MCF 10A (cell line): Measurements from ENCODE around the gene CFD. TPM values are rescaled to one million over a fixed set of nuclear protein-coding genes. Genes with fewer than 3 reads are reported as not detected.

Experiments
- Bru-seq: library from RNA; stranded (reverse); fragments of 400-500 nt; gene quantifications from one replicate; lab custom pipeline; 2021; lab: Mats Ljungman, UMichigan
- BruChase-seq, 2 experiments: library from RNA; stranded (reverse); fragments of 400-500 nt; gene quantifications; one replicate each; lab custom pipeline; 2021; lab: Mats Ljungman, UMichigan
- BruUV-seq: library from RNA; stranded (reverse); fragments of 400-500 nt; replicated peaks from 2 replicates; lab custom pipeline; 2021; lab: Mats Ljungman, UMichigan
- CTCF ChIA-PET: fragments of 300-600 bp; sonication (Branson Sonifier 250); formaldehyde crosslinking; extraction: SDS; loops from one replicate; lab custom pipeline; 2021; ENCODE audit warnings: antibody characterized with exemption, inconsistent platforms; lab: Yijun Ruan, JAX
- POLR2A ChIA-PET: fragments of 300-600, 350-650 bp; sonication (Branson Sonifier 250); formaldehyde crosslinking; extraction: SDS; loops from one replicate; lab custom pipeline; 2020; ENCODE audit warnings: antibody characterized with exemption, inconsistent platforms; lab: Yijun Ruan, JAX
- DNase-seq: peaks from one replicate; pipeline ENCODE4 v3.0.0-alpha.2; 2018; ENCODE audit not compliant: unreplicated experiment
- H3K27ac Mint-ChIP-seq: one replicate; pipeline ENCODE4 v1.8.0; 2022; ENCODE audit warnings: mild to moderate bottlenecking, low read depth, mixed read lengths; ENCODE audit not compliant: unreplicated experiment
- H3K27me3 Mint-ChIP-seq: one replicate; pipeline ENCODE4 v1.8.0; 2022; ENCODE audit warnings: mixed read lengths; ENCODE audit not compliant: insufficient read depth, unreplicated experiment
- H3K36me3 Mint-ChIP-seq: one replicate; pipeline ENCODE4 v1.8.0; 2022; ENCODE audit warnings: mild to moderate bottlenecking, moderate library complexity, mixed read lengths; ENCODE audit not compliant: insufficient read depth, unreplicated experiment
- H3K4me1 Mint-ChIP-seq: one replicate; pipeline ENCODE4 v1.8.0; 2022; ENCODE audit warnings: mixed read lengths; ENCODE audit not compliant: insufficient read depth, unreplicated experiment
- H3K4me3 Mint-ChIP-seq: one replicate; pipeline ENCODE4 v1.8.0; 2022; ENCODE audit warnings: mild to moderate bottlenecking, moderate library complexity, mixed read lengths; ENCODE audit not compliant: unreplicated experiment
- H3K9me3 Mint-ChIP-seq: one replicate; pipeline ENCODE4 v1.8.0; 2022; ENCODE audit warnings: mixed read lengths; ENCODE audit not compliant: unreplicated experiment
- CTCF ChIP-seq: fragments of 200-600 bp; IDR thresholded peaks from one replicate; pipeline ENCODE4 v1.8.0; 2022; ENCODE audit warnings: antibody characterized with exemption, mild to moderate bottlenecking; ENCODE audit not compliant: unreplicated experiment
- intact Hi-C: fragments of 100-400 bp; cut with micrococcal nuclease; formaldehyde crosslinking; loops from 2 replicates; pipeline ENCODE4 v1.14.1; 2022
- long read RNA-seq: library from polyadenylated mRNA; stranded (forward); transcript quantifications from one replicate; pipeline ENCODE4 v2.0.0, GENCODE V29; 2022
- total RNA-seq: library from RNA; stranded (reverse); gene quantifications from 2 replicates; pipeline ENCODE4 v1.2.3, GENCODE V29; 2022

CFD gene
- total RNA-seq (0.88 and 1.1 TPM in 2 replicates), Bru-seq, nascent RNA (not detected), BruChase-seq, experiment 1, labeled RNA remaining after a 6-hour chase (not detected), BruChase-seq, experiment 2, labeled RNA remaining after a 2-hour chase (not detected)
- long read RNA-seq, partial matches to known transcripts, result 6 of 6 reads
- long read RNA-seq, other reads (novel, unspliced or antisense), result 0 of 6 reads

GRCh38 chr19:858868-859843 lies at the start of gene CFD:
TSS of gene CFD (plus strand) at chr19:859664. CDS start at chr19:859690, 26 bp downstream.
- H3K36me3 Mint-ChIP-seq, result no peaks in the 10 kb centered on the region
- no peak for DNase-seq
- ChIA-PET POLR2A (interaction anchor here (0.6 to 1.4 kb wide), 2 partner anchors 23 to 183 kb away, joined by 3 read pairs; partner anchors contain the start of gene FSTL3), CTCF (interaction anchor here (0.6 to 1.2 kb wide), 2 partner anchors 123 to 400 kb away, joined by 4 read pairs; no protein-coding TSS in a partner anchor)
- no peak for TF ChIP-seq CTCF
- intact Hi-C loops, result loop anchor here (10.0 kb wide), 1 partner anchor 126 kb away; the partner anchor contains the start of gene WDR18
- peaks cover 5% of the 10 kb centered on the region for H3K4me1 Mint-ChIP-seq
- BruUV-seq, result no TSS peak
- H3K9me3 Mint-ChIP-seq, result no peaks in the 10 kb centered on the region
- H3K4me3 Mint-ChIP-seq, result no peak within 1 kb of the TSS
- H3K27ac Mint-ChIP-seq, result no peak within 1 kb of the TSS
- no peaks in the 10 kb centered on the region for H3K27me3 Mint-ChIP-seq

DNA sequence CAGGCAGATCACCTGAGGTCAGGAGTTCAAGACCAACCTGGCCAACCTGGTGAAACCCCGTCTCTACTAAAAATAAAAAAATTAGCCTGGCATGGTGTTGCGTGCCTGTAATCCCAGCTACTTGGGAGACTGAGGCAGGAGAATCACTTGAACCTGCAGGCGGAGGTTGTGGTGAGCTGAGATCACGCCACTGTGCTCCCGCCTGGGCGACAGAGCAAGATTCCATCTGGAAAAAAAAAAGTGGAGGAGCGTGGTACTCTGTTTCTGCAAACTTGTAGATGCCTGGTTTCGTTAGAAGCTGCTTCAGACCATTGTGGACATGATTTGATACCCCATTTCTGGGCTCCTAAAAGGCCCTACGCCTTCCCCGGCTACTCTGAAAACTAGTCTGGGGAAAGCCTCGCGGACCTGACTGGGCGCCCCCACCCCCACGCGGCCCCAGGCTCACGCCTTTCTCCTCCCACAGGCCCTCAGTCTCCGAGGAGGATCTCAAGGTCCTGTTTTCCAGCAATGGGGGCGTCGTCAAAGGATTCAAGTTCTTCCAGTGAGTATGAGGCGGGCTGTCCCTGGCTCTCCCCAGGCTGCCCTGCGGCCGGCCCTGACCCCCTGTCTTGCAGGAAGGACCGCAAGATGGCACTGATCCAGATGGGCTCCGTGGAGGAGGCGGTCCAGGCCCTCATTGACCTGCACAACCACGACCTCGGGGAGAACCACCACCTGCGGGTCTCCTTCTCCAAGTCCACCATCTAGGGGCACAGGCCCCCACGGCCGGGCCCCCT lies 49.2 kb upstream of the CFD start:
- Mint-ChIP-seq H3K27ac (no peak overlapping the region), H3K4me3 (no peak overlapping the region), H3K36me3 (peaks cover 77% of the 10 kb centered on the region), H3K4me1 (no peaks in the 10 kb centered on the region), H3K27me3 (no peaks in the 10 kb centered on the region), H3K9me3 (no peaks in the 10 kb centered on the region)
- no peak for DNase-seq
- intact Hi-C loops, result no loop called here
- TF ChIP-seq CTCF, result no peak
- no TSS peak for BruUV-seq
- CTCF ChIA-PET, result interaction anchor here (0.7 kb wide), 1 partner anchor 110 kb away, joined by 3 read pairs; no protein-coding TSS in a partner anchor
- POLR2A ChIA-PET, result interaction anchor here (0.6 to 1.2 kb wide), 5 partner anchors 9 to 788 kb away, joined by 3 to 4 read pairs (median 3); partner anchors contain the start of genes MED16 and RNU6-9

DNA sequence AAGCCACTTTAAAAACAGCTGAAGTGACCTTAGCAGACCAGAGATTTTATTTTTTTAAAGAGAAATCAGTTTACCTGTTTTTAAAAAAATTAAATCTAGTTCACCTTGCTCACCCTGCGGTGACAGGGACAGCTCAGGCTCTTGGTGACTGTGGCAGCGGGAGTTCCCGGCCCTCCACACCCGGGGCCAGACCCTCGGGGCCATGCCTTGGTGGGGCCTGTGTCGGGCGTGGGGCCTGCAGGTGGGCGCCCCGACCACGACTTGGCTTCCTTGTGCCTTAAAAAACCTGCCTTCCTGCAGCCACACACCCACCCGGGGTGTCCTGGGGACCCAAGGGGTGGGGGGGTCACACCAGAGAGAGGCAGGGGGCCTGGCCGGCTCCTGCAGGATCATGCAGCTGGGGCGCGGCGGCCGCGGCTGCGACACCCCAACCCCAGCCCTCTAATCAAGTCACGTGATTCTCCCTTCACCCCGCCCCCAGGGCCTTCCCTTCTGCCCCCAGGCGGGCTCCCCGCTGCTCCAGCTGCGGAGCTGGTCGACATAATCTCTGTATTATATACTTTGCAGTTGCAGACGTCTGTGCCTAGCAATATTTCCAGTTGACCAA lies 48.5 kb upstream of the CFD start:
- H3K36me3 Mint-ChIP-seq, result peaks cover 76% of the 10 kb centered on the region
- DNase-seq, result no peak
- intact Hi-C loops, result no loop called here
- no peak overlapping the region for H3K4me3 Mint-ChIP-seq
- TF ChIP-seq CTCF, result no peak
- H3K27me3 Mint-ChIP-seq, result no peaks in the 10 kb centered on the region
- CTCF ChIA-PET, result interaction anchor here (0.7 kb wide), 1 partner anchor 109 kb away, joined by 3 read pairs; no protein-coding TSS in a partner anchor
- H3K9me3 Mint-ChIP-seq, result no peaks in the 10 kb centered on the region
- H3K27ac Mint-ChIP-seq, result no peak overlapping the region
- POLR2A ChIA-PET, result interaction anchor here (0.7 kb wide), 1 partner anchor 12 kb away, joined by 3 read pairs; no protein-coding TSS in a partner anchor
- H3K4me1 Mint-ChIP-seq, result no peaks in the 10 kb centered on the region
- no TSS peak for BruUV-seq
